H1 (cell line): ENCODE measurements around the gene ARAP3. TPM values are rescaled to one million over a fixed set of nuclear protein-coding genes. Genes with fewer than 3 reads are reported as not detected.

Experiments used
- CHD7 ChIP-seq: fragments of 300-600 bp; sonication (generic); IDR thresholded peaks from 2 replicates; pipeline ENCODE4 v1.7.1; 2012; ENCODE audit warnings: low read length, moderate library complexity, mild to moderate bottlenecking, inconsistent platforms; ENCODE audit not compliant: insufficient replicate concordance
- polyA plus RNA-seq, 7 experiments: library from polyadenylated mRNA; depleted of rRNA in 3 of 7; stranded (reverse) in 5 of 7; unstranded in 2 of 7; fragments of >200 nt in 5 of 7; fragments of 200-250 nt in 2 of 7; gene quantifications; 1 replicate in 5 of 7; 2 replicates in 1 of 7; 4 replicates in 1 of 7; pipeline versions ENCODE4 v1.2.1 to v1.2.3, GENCODE V29; 2011 to 2013; ENCODE audit warnings: missing spikeins in 2 of 7, mixed read lengths in 2 of 7
- total RNA-seq: library from RNA; stranded (reverse); fragmentation: NEBNext Ultra II Directional; extraction: Animal tissue kit (Norgen Biotek cat#: 25700); gene quantifications from 2 replicates; pipeline ENCODE4 v1.2.1, GENCODE V29; 2021

Gene ARAP3
- total and polyA plus RNA-seq, 2 of the 8 experiments (the other 6 are each of a cell fraction or from before 2014, with no cell fraction given) = 14.4 to 48.6 TPM

- no peak for TF ChIP-seq CHD7
Measured at GRCh38 chr5:141714542-141715310, 32.7 kb upstream of the ARAP3 start (continued).
